CD4-positive, alpha-beta T cell treated with Interferon alpha-2 for 1 hour (primary cell): ENCODE data around the gene ECSIT.
"Not testable (repeated sequence)": the region's sequence is repeated elsewhere in the genome, so short reads cannot be mapped to it uniquely, and the experiment has no call there.

Source experiments
- DNase-seq, 2 donors: peaks; one replicate each; pipeline ENCODE4 v3.0.0-alpha.2; 2020 to 2022

The ECSIT gene

GRCh38 chr19:11475861-11476260 is 53.1 kb downstream of the ECSIT start:
- DNase-seq, result no peak

- DNase-seq, result not testable (repeated sequence)
Observed at GRCh38 chr19:11475343-11475742, 53.6 kb downstream of the ECSIT start.

- no peak for DNase-seq
Observed at GRCh38 chr19:11473725-11474124, 55.2 kb downstream of the ECSIT start.

GRCh38 chr19:11468266-11468845 is 60.6 kb downstream of the ECSIT start:
- not testable (repeated sequence) for DNase-seq

GRCh38 chr19:11465600-11465999 is 63.3 kb downstream of the ECSIT start:
- no peak for DNase-seq

GRCh38 chr19:11464333-11465265 is 64.3 kb downstream of the ECSIT start:
- DNase-seq, result no peak

- peak in 1 of 2 donors; percentile 23 for DNase-seq
Observed at GRCh38 chr19:11463391-11463790, 65.5 kb downstream of the ECSIT start.

GRCh38 chr19:11461453-11461852 is 67.5 kb downstream of the ECSIT start:
- no peak for DNase-seq

GRCh38 chr19:11460207-11460606 is 68.7 kb downstream of the ECSIT start:
- no peak for DNase-seq

- not testable (repeated sequence) for DNase-seq
Observed at GRCh38 chr19:11458912-11459311, 70.0 kb downstream of the ECSIT start.

- no peak for DNase-seq
Observed at GRCh38 chr19:11458236-11458900, 70.6 kb downstream of the ECSIT start.

- DNase-seq, result no peak
Observed at GRCh38 chr19:11457831-11458230, 71.1 kb downstream of the ECSIT start.

GRCh38 chr19:11457115-11457514 is 71.8 kb downstream of the ECSIT start:
- no peak for DNase-seq

- no peak for DNase-seq
Observed at GRCh38 chr19:11456659-11457058, 72.3 kb downstream of the ECSIT start.
